ENCODE data around the gene MCTP1. TPM values are rescaled to one million over a fixed set of nuclear protein-coding genes. Genes with fewer than 3 reads are reported as not detected.

MCTP1 gene
- polyA plus RNA-seq, 1 donor, result 4.8 TPM

DNA sequence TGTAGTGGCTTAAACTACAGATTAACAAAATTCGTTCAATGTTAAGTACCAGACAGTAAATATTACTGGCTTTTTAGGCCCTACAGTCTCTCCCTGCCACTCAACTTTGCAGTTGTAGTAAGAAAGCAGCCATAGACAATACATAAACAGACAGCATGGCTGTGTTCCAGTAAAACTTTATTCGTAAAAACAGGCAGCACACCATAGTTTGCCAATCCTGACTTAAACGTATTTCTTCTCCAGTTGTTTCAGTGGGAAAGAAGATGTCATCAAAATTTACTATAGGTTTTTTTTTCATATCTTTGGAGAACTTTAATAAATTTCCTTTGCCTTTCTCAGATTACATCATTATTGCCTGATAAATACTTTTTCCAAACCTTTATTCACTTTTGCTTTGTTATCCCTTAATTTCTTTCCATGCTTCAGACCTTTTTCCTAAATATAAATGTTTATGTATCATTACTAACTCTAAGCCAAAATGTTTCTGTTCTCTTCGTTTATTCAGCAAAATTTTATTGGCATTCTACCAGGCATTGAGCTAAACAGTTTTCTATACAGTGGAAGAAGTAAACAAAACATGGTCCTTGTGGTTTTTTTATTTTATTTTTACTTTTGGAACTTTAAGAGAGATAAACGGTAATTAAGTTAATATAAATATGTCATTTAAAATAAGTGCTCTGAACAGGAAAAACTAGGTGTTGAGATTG is 601.9 kb downstream of the MCTP1 start:
- Histone ChIP-seq H3K36me3 (ENCODE audit: control insufficient read depth, insufficient read depth, low read length) (peaks cover 5% of the 10 kb centered on the region), H3K9me3 (ENCODE audit: control insufficient read depth, low read depth, low read length) (no peaks in the 10 kb centered on the region), H3K4me3 (ENCODE audit: low read length) (no peak overlapping the region), H3K27me3 (ENCODE audit: control insufficient read depth, insufficient read depth, low read length) (no peaks in the 10 kb centered on the region), H3K4me1 (ENCODE audit: control insufficient read depth, insufficient read depth, low read length) (no peaks in the 10 kb centered on the region), H3K27ac (ENCODE audit: low read length) (no peak overlapping the region)
- no peak for DNase-seq
- 91% methylated on average over 5 of the region's 5 CpGs for WGBS (ENCODE audit: insufficient coverage, low lambda C conversion rate)

DNA sequence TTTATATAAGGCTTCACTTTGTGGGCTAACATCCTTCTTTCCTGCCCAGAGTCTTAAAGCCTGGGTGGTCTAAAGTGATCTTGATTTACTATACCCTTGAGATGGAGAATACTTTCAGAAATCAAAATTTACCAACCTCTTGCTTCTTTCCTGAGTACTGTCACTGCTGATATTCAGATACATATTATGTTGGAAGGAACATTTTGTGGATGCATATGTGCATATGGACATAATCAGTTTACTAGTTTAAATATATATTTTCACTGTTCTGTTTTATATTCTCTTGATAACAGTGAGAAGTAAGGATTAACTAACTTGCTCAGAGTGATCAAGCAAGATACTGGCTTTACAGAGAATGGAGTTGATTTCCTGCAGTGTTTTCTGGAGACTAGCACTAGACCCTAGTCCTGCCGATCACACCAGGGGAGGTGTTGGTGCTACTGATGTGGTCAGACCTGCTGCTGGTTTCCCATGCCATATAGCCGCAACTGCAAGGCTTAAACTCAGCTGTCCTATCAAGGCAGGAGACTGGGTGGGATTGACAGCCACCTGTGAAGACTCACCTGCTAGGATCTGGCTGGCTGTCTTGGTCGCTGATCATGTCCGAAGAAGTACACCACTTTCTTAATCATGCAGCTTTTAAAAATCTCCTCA is 608.8 kb downstream of the MCTP1 start:
- no CpG with 5 or more reads among the region's 4 CpGs for WGBS (ENCODE audit: insufficient coverage, low lambda C conversion rate)
- no peak for DNase-seq
- Histone ChIP-seq H3K27me3 (ENCODE audit: control insufficient read depth, insufficient read depth, low read length) (no peaks in the 10 kb centered on the region), H3K27ac (ENCODE audit: low read length) (no peak overlapping the region), H3K4me1 (ENCODE audit: control insufficient read depth, insufficient read depth, low read length) (no peaks in the 10 kb centered on the region), H3K9me3 (ENCODE audit: control insufficient read depth, low read depth, low read length) (no peaks in the 10 kb centered on the region), H3K36me3 (ENCODE audit: control insufficient read depth, insufficient read depth, low read length) (peaks cover 4% of the 10 kb centered on the region), H3K4me3 (ENCODE audit: low read length) (no peak overlapping the region)

DNA sequence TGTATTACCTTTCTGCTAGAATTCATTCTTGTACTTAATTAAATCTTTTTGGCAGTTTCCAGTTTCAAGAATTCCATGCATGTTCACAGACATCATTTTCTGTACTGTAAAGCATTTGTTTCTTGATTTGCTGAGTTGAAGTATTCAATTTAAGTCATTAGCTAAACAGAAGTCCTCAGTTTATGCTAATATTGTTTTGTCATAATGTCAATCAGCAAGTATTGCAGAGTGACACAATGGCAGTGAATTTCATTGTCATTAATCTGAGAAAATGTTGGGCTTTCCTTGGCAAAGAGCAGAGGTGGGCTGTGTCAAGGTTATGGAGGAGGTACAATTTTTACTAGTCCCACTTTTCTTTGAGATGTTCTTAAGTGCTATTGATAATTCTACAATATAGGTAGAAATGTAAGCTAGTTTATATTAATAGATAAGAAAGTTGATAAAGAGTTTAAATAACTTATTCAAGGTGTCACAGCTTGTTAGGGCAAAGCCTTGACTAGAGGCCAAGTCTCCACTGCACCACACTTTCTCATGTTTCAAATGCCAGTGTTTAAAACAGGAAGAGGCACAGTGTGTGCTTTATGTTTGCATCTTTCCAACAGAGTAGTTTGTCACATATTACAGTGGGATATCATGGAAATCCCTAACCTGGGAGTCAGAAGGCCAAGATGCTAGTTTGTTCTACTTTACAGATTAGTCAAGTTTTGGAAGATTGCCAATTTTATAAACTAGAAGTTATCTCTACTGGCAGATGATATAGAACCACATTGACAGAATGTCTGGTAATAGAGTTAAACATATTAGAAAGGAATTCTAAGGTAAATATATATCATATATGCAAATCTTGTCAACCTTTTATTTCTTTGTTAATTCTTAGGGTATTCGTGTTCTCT is 610.2 kb downstream of the MCTP1 start:
- Histone ChIP-seq H3K4me3 (ENCODE audit: low read length) (no peak overlapping the region), H3K9me3 (ENCODE audit: control insufficient read depth, low read depth, low read length) (no peaks in the 10 kb centered on the region), H3K27ac (ENCODE audit: low read length) (no peak overlapping the region), H3K27me3 (ENCODE audit: control insufficient read depth, insufficient read depth, low read length) (no peaks in the 10 kb centered on the region), H3K36me3 (ENCODE audit: control insufficient read depth, insufficient read depth, low read length) (peaks cover 4% of the 10 kb centered on the region), H3K4me1 (ENCODE audit: control insufficient read depth, insufficient read depth, low read length) (no peaks in the 10 kb centered on the region)
- DNase-seq, result no peak
- 100% methylated on average over 1 of the region's 1 CpG for WGBS (ENCODE audit: insufficient coverage, low lambda C conversion rate)

DNA sequence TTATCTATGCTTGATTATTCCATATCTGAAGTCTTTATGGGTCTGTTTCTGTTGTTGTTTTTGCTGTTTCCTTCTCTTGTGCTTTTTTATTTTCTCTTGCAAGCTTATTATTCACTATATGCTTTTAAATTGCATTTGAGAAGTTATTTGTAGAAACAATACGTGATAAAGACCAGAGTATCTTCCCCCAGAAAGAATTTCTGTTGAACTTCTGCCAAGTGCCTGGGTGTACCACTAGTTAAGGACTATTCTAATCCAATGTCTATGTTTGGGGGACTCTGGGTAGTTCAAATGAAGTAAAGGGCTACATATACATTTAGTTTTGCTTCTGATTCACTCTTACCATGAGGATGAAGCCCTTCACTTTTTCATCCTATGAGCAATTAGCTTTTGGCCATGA is 612.1 kb downstream of the MCTP1 start:
- Histone ChIP-seq H3K27ac (ENCODE audit: low read length) (no peak overlapping the region), H3K4me1 (ENCODE audit: control insufficient read depth, insufficient read depth, low read length) (no peaks in the 10 kb centered on the region), H3K36me3 (ENCODE audit: control insufficient read depth, insufficient read depth, low read length) (peaks cover 4% of the 10 kb centered on the region), H3K9me3 (ENCODE audit: control insufficient read depth, low read depth, low read length) (no peaks in the 10 kb centered on the region), H3K27me3 (ENCODE audit: control insufficient read depth, insufficient read depth, low read length) (no peaks in the 10 kb centered on the region), H3K4me3 (ENCODE audit: low read length) (no peak overlapping the region)
- no peak for DNase-seq
- no CpG with 5 or more reads among the region's 1 CpG for WGBS (ENCODE audit: insufficient coverage, low lambda C conversion rate)

DNA sequence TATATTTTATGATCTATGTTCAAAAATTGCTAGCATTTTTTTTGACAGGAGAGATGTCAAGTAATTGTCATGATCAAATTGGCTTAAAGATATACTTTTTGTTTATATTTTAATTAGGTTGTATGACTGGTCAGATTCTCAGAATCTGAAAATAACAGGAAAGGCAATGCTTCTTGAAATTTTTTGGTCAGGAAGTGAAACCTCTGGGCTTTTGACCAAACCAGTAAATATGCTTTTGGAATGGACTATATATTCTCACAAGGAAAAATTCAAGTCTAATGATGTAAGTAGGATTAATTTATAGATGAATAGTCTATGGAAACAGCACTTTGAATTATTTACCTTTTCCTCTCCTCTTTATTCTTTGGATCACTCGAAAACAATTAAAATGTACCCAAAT is 614.2 kb downstream of the MCTP1 start:
- Histone ChIP-seq H3K27ac (ENCODE audit: low read length) (no peak overlapping the region), H3K36me3 (ENCODE audit: control insufficient read depth, insufficient read depth, low read length) (peaks cover 7% of the 10 kb centered on the region), H3K4me1 (ENCODE audit: control insufficient read depth, insufficient read depth, low read length) (no peaks in the 10 kb centered on the region), H3K27me3 (ENCODE audit: control insufficient read depth, insufficient read depth, low read length) (no peaks in the 10 kb centered on the region), H3K4me3 (ENCODE audit: low read length) (no peak overlapping the region), H3K9me3 (ENCODE audit: control insufficient read depth, low read depth, low read length) (no peaks in the 10 kb centered on the region)
- no peak for DNase-seq
- no CpG with 5 or more reads among the region's 1 CpG for WGBS (ENCODE audit: insufficient coverage, low lambda C conversion rate)

DNA sequence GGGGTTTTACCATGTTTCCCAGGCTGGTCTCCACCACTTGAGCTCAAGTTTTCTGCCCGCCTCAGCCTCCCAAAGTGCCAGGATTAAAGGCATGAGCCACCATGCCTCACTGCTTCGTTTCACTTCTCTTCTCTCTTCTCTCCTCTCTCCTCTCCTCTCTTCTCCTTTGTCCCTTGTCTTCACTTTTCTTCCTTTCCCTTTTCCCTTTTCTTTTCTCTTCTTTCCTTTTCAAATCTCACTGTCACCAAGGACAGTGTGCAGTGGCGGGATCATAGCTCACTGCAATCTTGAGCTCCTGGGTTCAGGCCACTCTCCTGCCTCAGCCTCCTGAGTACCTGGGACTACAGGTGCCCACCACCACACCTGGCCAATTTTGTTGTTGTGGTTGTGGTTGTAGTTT is 617.0 kb downstream of the MCTP1 start:
- no peaks in the 10 kb centered on the region for H3K4me1 ChIP-seq (ENCODE audit: control insufficient read depth, insufficient read depth, low read length)
- 73% methylated on average over 2 of the region's 3 CpGs for WGBS (ENCODE audit: insufficient coverage, low lambda C conversion rate)
- no peak for DNase-seq
- no peak overlapping the region for H3K27ac ChIP-seq (ENCODE audit: low read length)
- H3K36me3 ChIP-seq (ENCODE audit: control insufficient read depth, insufficient read depth, low read length), result peaks cover 10% of the 10 kb centered on the region
- no peaks in the 10 kb centered on the region for H3K27me3 ChIP-seq (ENCODE audit: control insufficient read depth, insufficient read depth, low read length)
- H3K4me3 ChIP-seq (ENCODE audit: low read length), result no peak overlapping the region
- no peaks in the 10 kb centered on the region for H3K9me3 ChIP-seq (ENCODE audit: control insufficient read depth, low read depth, low read length)

DNA sequence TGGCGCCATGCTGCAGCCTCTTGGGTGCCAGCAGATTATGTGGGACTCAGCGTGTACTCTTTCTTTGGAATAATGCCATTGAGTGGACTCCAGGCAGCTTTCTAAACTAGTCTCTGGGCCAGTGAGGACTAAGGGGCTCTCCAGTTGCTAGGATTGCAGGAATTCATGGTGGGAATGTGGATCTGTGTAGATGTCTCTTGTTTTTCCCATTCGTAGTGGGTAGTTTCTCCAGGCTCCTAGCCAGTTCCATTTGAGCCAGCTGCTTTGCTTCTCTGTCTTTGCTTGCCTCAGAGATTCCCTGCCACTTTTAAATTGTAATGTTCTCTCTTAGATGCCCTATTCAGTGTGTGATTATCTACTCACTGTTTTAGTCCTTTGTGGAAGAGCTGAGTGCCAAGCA is 623.8 kb downstream of the MCTP1 start:
- Histone ChIP-seq H3K9me3 (ENCODE audit: control insufficient read depth, low read depth, low read length) (peaks cover 12% of the 10 kb centered on the region), H3K27ac (ENCODE audit: low read length) (no peak overlapping the region), H3K4me1 (ENCODE audit: control insufficient read depth, insufficient read depth, low read length) (no peaks in the 10 kb centered on the region), H3K4me3 (ENCODE audit: low read length) (no peak overlapping the region), H3K27me3 (ENCODE audit: control insufficient read depth, insufficient read depth, low read length) (no peaks in the 10 kb centered on the region), H3K36me3 (ENCODE audit: control insufficient read depth, insufficient read depth, low read length) (peaks cover 15% of the 10 kb centered on the region)
- no CpG with 5 or more reads among the region's 3 CpGs for WGBS (ENCODE audit: insufficient coverage, low lambda C conversion rate)
- no peak for DNase-seq

DNA sequence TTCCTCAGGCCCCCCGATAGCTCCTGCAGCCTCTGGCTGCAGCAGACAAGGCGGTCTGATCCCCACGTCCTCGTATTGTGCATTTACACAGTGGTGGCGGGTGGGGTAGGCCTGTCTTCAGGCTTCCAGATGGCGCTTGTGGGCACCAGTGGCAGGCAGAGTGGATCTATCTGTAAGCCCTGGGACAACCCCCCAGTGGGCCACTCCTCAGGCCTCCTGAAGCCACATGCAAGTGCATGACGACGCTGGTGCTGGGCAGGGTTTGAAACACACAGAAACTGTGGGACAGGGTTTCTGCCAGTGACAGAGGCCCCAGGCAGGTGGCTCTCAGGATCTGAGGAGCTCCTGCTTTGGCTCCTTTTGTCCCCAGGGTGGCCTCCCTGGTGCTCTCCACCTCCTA is 624.4 kb downstream of the MCTP1 start:
- H3K4me3 ChIP-seq (ENCODE audit: low read length), result no peak overlapping the region
- peaks cover 15% of the 10 kb centered on the region for H3K36me3 ChIP-seq (ENCODE audit: control insufficient read depth, insufficient read depth, low read length)
- peaks cover 12% of the 10 kb centered on the region for H3K9me3 ChIP-seq (ENCODE audit: control insufficient read depth, low read depth, low read length)
- H3K27ac ChIP-seq (ENCODE audit: low read length), result no peak overlapping the region
- WGBS (ENCODE audit: insufficient coverage, low lambda C conversion rate), result no CpG with 5 or more reads among the region's 8 CpGs
- no peaks in the 10 kb centered on the region for H3K4me1 ChIP-seq (ENCODE audit: control insufficient read depth, insufficient read depth, low read length)
- no peak for DNase-seq
- no peaks in the 10 kb centered on the region for H3K27me3 ChIP-seq (ENCODE audit: control insufficient read depth, insufficient read depth, low read length)

DNA sequence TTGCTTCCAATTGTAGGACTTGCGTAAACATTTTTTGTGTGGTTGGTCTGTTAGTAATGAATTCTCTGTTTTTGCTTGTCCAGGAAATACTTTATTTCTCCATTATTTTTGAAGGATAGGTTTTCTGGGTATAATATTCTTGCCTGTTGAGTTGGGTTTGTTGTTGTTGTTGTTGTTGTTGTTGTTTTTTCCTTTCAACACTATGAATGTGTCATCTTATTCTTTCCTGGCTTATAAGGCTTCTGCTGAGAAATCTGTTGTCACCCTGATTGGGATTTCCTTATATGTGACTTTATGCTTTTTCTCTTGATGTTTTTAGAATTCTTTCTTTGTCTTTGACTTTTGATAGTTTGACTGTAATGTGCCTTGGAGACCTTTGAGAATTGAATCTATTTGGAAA is 626.6 kb downstream of the MCTP1 start:
- Histone ChIP-seq H3K9me3 (ENCODE audit: control insufficient read depth, low read depth, low read length) (peaks cover 17% of the 10 kb centered on the region), H3K36me3 (ENCODE audit: control insufficient read depth, insufficient read depth, low read length) (peaks cover 14% of the 10 kb centered on the region), H3K4me3 (ENCODE audit: low read length) (no peak overlapping the region), H3K27me3 (ENCODE audit: control insufficient read depth, insufficient read depth, low read length) (no peaks in the 10 kb centered on the region), H3K27ac (ENCODE audit: low read length) (no peak overlapping the region), H3K4me1 (ENCODE audit: control insufficient read depth, insufficient read depth, low read length) (no peaks in the 10 kb centered on the region)
- no peak for DNase-seq
- no CpG with 5 or more reads among the region's 1 CpG for WGBS (ENCODE audit: insufficient coverage, low lambda C conversion rate)

Data from large intestine (tissue), 3 donors.